ENCODE data around the gene TMC2. TPM values are rescaled to one million over a fixed set of nuclear protein-coding genes. Genes with fewer than 3 reads are reported as not detected.

The TMC2 gene
- polyA plus RNA-seq, 4 donors: 0.10 to 0.37 TPM; not detected in 2

GRCh38 chr20:2557873-2558580 is 21.7 kb downstream of the TMC2 start:
- Histone ChIP-seq H3K36me3 (ENCODE audit: control insufficient read depth in 3 of 3, insufficient read depth in 2 of 3, low read depth in 1 of 3, low read length in 3 of 3) (no peaks in the 10 kb centered on the region), H3K4me3 (ENCODE audit: low read depth in 1 of 3, low read length in 3 of 3) (peak overlapping the region in 1 of 3 donors; percentile 22), H3K27me3 (ENCODE audit: control insufficient read depth in 3 of 3, insufficient read depth in 3 of 3, low read length in 3 of 3) (peaks cover 0 to 41% (median 13%) of the 10 kb centered on the region in 3 donors), H3K4me1 (ENCODE audit: control insufficient read depth in 3 of 3, insufficient read depth in 2 of 3, low read depth in 1 of 3, low read length in 2 of 3) (peaks cover 0 to 10% (median 0%) of the 10 kb centered on the region in 3 donors), H3K27ac (ENCODE audit: low read depth in 1 of 3, low read length in 2 of 3) (no peak overlapping the region), H3K9me3 (ENCODE audit: control insufficient read depth in 2 of 2, insufficient read depth in 1 of 2, low read depth in 1 of 2, low read length in 1 of 2) (no peaks in the 10 kb centered on the region)
- FAIRE-seq (no peak), DNase-seq (no peak)
- WGBS, 3 donors: 38 to 57% (median 55%) methylated on average over 22 of the region's 22 CpGs

GRCh38 chr20:2558581-2559278 is 22.4 kb downstream of the TMC2 start:
- FAIRE-seq (no peak), DNase-seq (peak; percentile 14 to 33)
- H3K4me3 ChIP-seq (ENCODE audit: low read depth in 1 of 3, low read length in 3 of 3): peak overlapping the region in 2 of 3 donors; percentile 22 to 24
- no peaks in the 10 kb centered on the region for H3K36me3 ChIP-seq (ENCODE audit: control insufficient read depth in 3 of 3, insufficient read depth in 2 of 3, low read depth in 1 of 3, low read length in 3 of 3)
- H3K9me3 ChIP-seq (ENCODE audit: control insufficient read depth in 2 of 2, insufficient read depth in 1 of 2, low read depth in 1 of 2, low read length in 1 of 2): no peaks in the 10 kb centered on the region
- no peak overlapping the region for H3K27ac ChIP-seq (ENCODE audit: low read depth in 1 of 3, low read length in 2 of 3)
- WGBS, 3 donors: 5 to 15% (median 13%) methylated on average over 50 to 54 of the region's 54 CpGs
- H3K4me1 ChIP-seq (ENCODE audit: control insufficient read depth in 3 of 3, insufficient read depth in 2 of 3, low read depth in 1 of 3, low read length in 2 of 3): peaks cover 0 to 10% (median 0%) of the 10 kb centered on the region in 3 donors
- H3K27me3 ChIP-seq (ENCODE audit: control insufficient read depth in 3 of 3, insufficient read depth in 3 of 3, low read length in 3 of 3): peaks cover 0 to 41% (median 16%) of the 10 kb centered on the region in 3 donors

GRCh38 chr20:2559279-2559626 is 22.9 kb downstream of the TMC2 start:
- Histone ChIP-seq H3K4me1 (ENCODE audit: control insufficient read depth in 3 of 3, insufficient read depth in 2 of 3, low read depth in 1 of 3, low read length in 2 of 3) (peaks cover 0 to 10% (median 0%) of the 10 kb centered on the region in 3 donors), H3K9me3 (ENCODE audit: control insufficient read depth in 2 of 2, insufficient read depth in 1 of 2, low read depth in 1 of 2, low read length in 1 of 2) (no peaks in the 10 kb centered on the region), H3K4me3 (ENCODE audit: low read depth in 1 of 3, low read length in 3 of 3) (peak overlapping the region in 1 of 3 donors; percentile 24), H3K27ac (ENCODE audit: low read depth in 1 of 3, low read length in 2 of 3) (no peak overlapping the region), H3K27me3 (ENCODE audit: control insufficient read depth in 3 of 3, insufficient read depth in 3 of 3, low read length in 3 of 3) (peaks cover 0 to 41% (median 16%) of the 10 kb centered on the region in 3 donors), H3K36me3 (ENCODE audit: control insufficient read depth in 3 of 3, insufficient read depth in 2 of 3, low read depth in 1 of 3, low read length in 3 of 3) (no peaks in the 10 kb centered on the region)
- FAIRE-seq (no peak), DNase-seq (no peak)
- WGBS, 3 donors: 43 to 52% (median 45%) methylated on average over 3 of the region's 3 CpGs

- Histone ChIP-seq H3K9me3 (ENCODE audit: control insufficient read depth in 2 of 2, insufficient read depth in 1 of 2, low read depth in 1 of 2, low read length in 1 of 2) (no peaks in the 10 kb centered on the region), H3K27me3 (ENCODE audit: control insufficient read depth in 3 of 3, insufficient read depth in 3 of 3, low read length in 3 of 3) (peaks cover 0 to 41% (median 16%) of the 10 kb centered on the region in 3 donors), H3K4me1 (ENCODE audit: control insufficient read depth in 3 of 3, insufficient read depth in 2 of 3, low read depth in 1 of 3, low read length in 2 of 3) (peaks cover 0 to 10% (median 0%) of the 10 kb centered on the region in 3 donors), H3K27ac (ENCODE audit: low read depth in 1 of 3, low read length in 2 of 3) (no peak overlapping the region), H3K36me3 (ENCODE audit: control insufficient read depth in 3 of 3, insufficient read depth in 2 of 3, low read depth in 1 of 3, low read length in 3 of 3) (no peaks in the 10 kb centered on the region), H3K4me3 (ENCODE audit: low read depth in 1 of 3, low read length in 3 of 3) (no peak overlapping the region)
- DNase-seq (no peak), FAIRE-seq (no peak)
- WGBS, 3 donors: 76 to 82% (median 78%) methylated on average over 5 of the region's 5 CpGs
Observed at GRCh38 chr20:2559651-2560050, 23.3 kb downstream of the TMC2 start.

- no peak overlapping the region for H3K4me3 ChIP-seq (ENCODE audit: low read depth in 1 of 3, low read length in 3 of 3)
- no peak for FAIRE-seq
- WGBS, 3 donors: 73 to 79% (median 77%) methylated on average over 8 of the region's 8 CpGs
- H3K27ac ChIP-seq (ENCODE audit: low read depth in 1 of 3, low read length in 2 of 3): no peak overlapping the region
- H3K27me3 ChIP-seq (ENCODE audit: control insufficient read depth in 3 of 3, insufficient read depth in 3 of 3, low read length in 3 of 3): peaks cover 0 to 27% (median 15%) of the 10 kb centered on the region in 3 donors
- peaks cover 0 to 10% (median 0%) of the 10 kb centered on the region in 3 donors for H3K4me1 ChIP-seq (ENCODE audit: control insufficient read depth in 3 of 3, insufficient read depth in 2 of 3, low read depth in 1 of 3, low read length in 2 of 3)
- no peak for DNase-seq
- H3K9me3 ChIP-seq (ENCODE audit: control insufficient read depth in 2 of 2, insufficient read depth in 1 of 2, low read depth in 1 of 2, low read length in 1 of 2): no peaks in the 10 kb centered on the region
- H3K36me3 ChIP-seq (ENCODE audit: control insufficient read depth in 3 of 3, insufficient read depth in 2 of 3, low read depth in 1 of 3, low read length in 3 of 3): no peaks in the 10 kb centered on the region
Observed at GRCh38 chr20:2563116-2563515, 26.7 kb downstream of the TMC2 start.

- no peak overlapping the region for H3K4me3 ChIP-seq (ENCODE audit: low read depth in 1 of 3, low read length in 3 of 3)
- peaks cover 0 to 15% (median 13%) of the 10 kb centered on the region in 3 donors for H3K27me3 ChIP-seq (ENCODE audit: control insufficient read depth in 3 of 3, insufficient read depth in 3 of 3, low read length in 3 of 3)
- no peaks in the 10 kb centered on the region for H3K4me1 ChIP-seq (ENCODE audit: control insufficient read depth in 3 of 3, insufficient read depth in 2 of 3, low read depth in 1 of 3, low read length in 2 of 3)
- H3K36me3 ChIP-seq (ENCODE audit: control insufficient read depth in 3 of 3, insufficient read depth in 2 of 3, low read depth in 1 of 3, low read length in 3 of 3): no peaks in the 10 kb centered on the region
- H3K9me3 ChIP-seq (ENCODE audit: control insufficient read depth in 2 of 2, insufficient read depth in 1 of 2, low read depth in 1 of 2, low read length in 1 of 2): no peaks in the 10 kb centered on the region
- no peak overlapping the region for H3K27ac ChIP-seq (ENCODE audit: low read depth in 1 of 3, low read length in 2 of 3)
- FAIRE-seq (no peak), DNase-seq (no peak)
- WGBS, 3 donors: 82 to 86% (median 84%) methylated on average over 4 of the region's 4 CpGs
Observed at GRCh38 chr20:2564406-2564805, 28.0 kb downstream of the TMC2 start.

GRCh38 chr20:2575682-2576081 is 39.3 kb downstream of the TMC2 start:
- FAIRE-seq: no peak
- H3K4me3 ChIP-seq (ENCODE audit: low read depth in 1 of 3, low read length in 3 of 3): no peak overlapping the region
- WGBS, 3 donors: 9 to 31% (median 29%) methylated on average over 1 of the region's 1 CpG
- H3K27ac ChIP-seq (ENCODE audit: low read depth in 1 of 3, low read length in 2 of 3): no peak overlapping the region
- peaks cover 0 to 3% (median under 1%) of the 10 kb centered on the region in 3 donors for H3K27me3 ChIP-seq (ENCODE audit: control insufficient read depth in 3 of 3, insufficient read depth in 3 of 3, low read length in 3 of 3)
- H3K4me1 ChIP-seq (ENCODE audit: control insufficient read depth in 3 of 3, insufficient read depth in 2 of 3, low read depth in 1 of 3, low read length in 2 of 3): peaks cover 0 to 4% (median 0%) of the 10 kb centered on the region in 3 donors
- no peaks in the 10 kb centered on the region for H3K9me3 ChIP-seq (ENCODE audit: control insufficient read depth in 2 of 2, insufficient read depth in 1 of 2, low read depth in 1 of 2, low read length in 1 of 2)
- no peak for DNase-seq
- H3K36me3 ChIP-seq (ENCODE audit: control insufficient read depth in 3 of 3, insufficient read depth in 2 of 3, low read depth in 1 of 3, low read length in 3 of 3): no peaks in the 10 kb centered on the region

- no peak overlapping the region for H3K4me3 ChIP-seq (ENCODE audit: low read depth in 1 of 3, low read length in 3 of 3)
- H3K9me3 ChIP-seq (ENCODE audit: control insufficient read depth in 2 of 2, insufficient read depth in 1 of 2, low read depth in 1 of 2, low read length in 1 of 2): no peaks in the 10 kb centered on the region
- H3K27me3 ChIP-seq (ENCODE audit: control insufficient read depth in 3 of 3, insufficient read depth in 3 of 3, low read length in 3 of 3): peaks cover 0 to 3% (median 2%) of the 10 kb centered on the region in 3 donors
- FAIRE-seq: no peak
- peaks cover 0 to 4% (median 0%) of the 10 kb centered on the region in 3 donors for H3K4me1 ChIP-seq (ENCODE audit: control insufficient read depth in 3 of 3, insufficient read depth in 2 of 3, low read depth in 1 of 3, low read length in 2 of 3)
- H3K36me3 ChIP-seq (ENCODE audit: control insufficient read depth in 3 of 3, insufficient read depth in 2 of 3, low read depth in 1 of 3, low read length in 3 of 3): no peaks in the 10 kb centered on the region
- no peak overlapping the region for H3K27ac ChIP-seq (ENCODE audit: low read depth in 1 of 3, low read length in 2 of 3)
- no peak for DNase-seq
- 70 to 92% (median 92%) methylated on average over 5 of the region's 5 CpGs for WGBS, 3 donors
Observed at GRCh38 chr20:2576317-2576727, 39.9 kb downstream of the TMC2 start.

Measured in small intestine (tissue), 7 donors.